PC-9 (cell line): ENCODE measurements around the gene GNAL. TPM values are rescaled to one million over a fixed set of nuclear protein-coding genes. Genes with fewer than 3 reads are reported as not detected.

Source experiments
- BruUV-seq: library from RNA; stranded (reverse); fragments of 400-500 nt; replicated peaks from 2 replicates; lab custom pipeline; 2021; lab: Mats Ljungman, UMichigan
- CTCF ChIA-PET: fragments of 300-600 bp; sonication (Branson Sonifier 250); formaldehyde crosslinking; loops from one replicate; lab custom pipeline; 2022; ENCODE audit warnings: antibody characterized with exemption; lab: Charles Lee
- POLR2A ChIA-PET: fragments of 300-600 bp; sonication (Branson Sonifier 250); formaldehyde crosslinking; loops from one replicate; lab custom pipeline; 2022; ENCODE audit warnings: antibody characterized with exemption; ENCODE audit not compliant: unreplicated experiment; lab: Charles Lee
- DNase-seq, 2 experiments: peaks; one replicate each; pipeline versions ENCODE4 v3.0.0 to v3.0.0-alpha.2; 2015 to 2022; ENCODE audit warnings: mixed read lengths in 1 of 2
- H2AFZ ChIP-seq: fragments of 200-600 bp; sonication (generic); 2 replicates; pipeline ENCODE4 v1.8.1; 2017; ENCODE audit warnings: antibody characterized with exemption
- H3F3A ChIP-seq: fragments of 200-600 bp; sonication (generic); 2 replicates; pipeline ENCODE4 v1.8.1; 2017; ENCODE audit warnings: antibody characterized with exemption, mild to moderate bottlenecking, low read depth; ENCODE audit not compliant: insufficient read depth
- H3K27ac ChIP-seq: fragments of 200-600 bp; sonication (generic); 2 replicates; pipeline ENCODE4 v1.6.1; 2016; ENCODE audit warnings: mixed run types
- H3K27me3 ChIP-seq: fragments of 200-600 bp; sonication (generic); 2 replicates; pipeline ENCODE4 v1.6.1; 2016; ENCODE audit warnings: low read depth, mixed run types; ENCODE audit not compliant: insufficient read depth
- H3K36me3 ChIP-seq: fragments of 200-600 bp; sonication (generic); 2 replicates; pipeline ENCODE4 v1.6.1; 2016; ENCODE audit warnings: low read depth, mixed run types
- H3K4me1 ChIP-seq: fragments of 200-600 bp; sonication (generic); replicated peaks from 2 replicates; pipeline ENCODE4 v1.6.1; 2016; ENCODE audit warnings: mixed run types; ENCODE audit not compliant: insufficient read depth
- H3K4me2 ChIP-seq: fragments of 200-600 bp; sonication (generic); 2 replicates; pipeline ENCODE4 v1.6.1; 2017; ENCODE audit warnings: mixed run types
- H3K4me3 ChIP-seq: fragments of 200-600 bp; sonication (generic); 2 replicates; pipeline ENCODE4 v1.6.1; 2016; ENCODE audit warnings: mixed run types
- H3K79me2 ChIP-seq: fragments of 200-600 bp; sonication (generic); 2 replicates; pipeline ENCODE4 v1.6.1; 2017; ENCODE audit warnings: low read depth, mixed run types
- H3K9me2 ChIP-seq: fragments of 200-600 bp; sonication (generic); 2 replicates; pipeline ENCODE4 v1.8.1; 2017; ENCODE audit warnings: mild to moderate bottlenecking; ENCODE audit not compliant: insufficient read depth
- H3K9me3 ChIP-seq: fragments of 200-600 bp; sonication (generic); 2 replicates; pipeline ENCODE4 v1.8.1; 2016; ENCODE audit warnings: low read depth; ENCODE audit not compliant: insufficient read depth
- H4K20me1 ChIP-seq: fragments of 200-600 bp; sonication (generic); 2 replicates; pipeline ENCODE4 v1.8.1; 2017; ENCODE audit not compliant: insufficient read depth
- CTCF ChIP-seq: fragments of 200-600 bp; sonication (generic); conservative IDR thresholded peaks from 2 replicates; pipeline ENCODE4 v1.6.1; 2017; ENCODE audit warnings: mixed run types, antibody characterized with exemption, mild to moderate bottlenecking, moderate library complexity
- EZH2 ChIP-seq: fragments of 200-600 bp; sonication (generic); IDR thresholded peaks from 2 replicates; pipeline ENCODE4 v1.8.0; 2017; ENCODE audit warnings: antibody characterized with exemption, low read depth
- intact Hi-C: fragments of 100-400 bp; cut with micrococcal nuclease; formaldehyde crosslinking; loops from one replicate; pipeline ENCODE4 v1.10.0; 2022; ENCODE audit not compliant: unreplicated experiment
- microRNA-seq: library from miRNA; unstranded; fragments of <30 nt; microRNA quantifications from one replicate; pipeline ENCODE4 v1.2.0, GENCODE V29; 2021; ENCODE audit warnings: borderline number of aligned reads, borderline replicate concordance
- total RNA-seq: library from RNA; stranded (reverse); gene quantifications from 2 replicates; pipeline ENCODE4 v1.2.3, GENCODE V29; 2021

Gene GNAL
- total RNA-seq, 1 experiment from 2014 or later, result 3.3 TPM

GRCh38 chr18:11927497-11927896 lies 238.4 kb downstream of the GNAL start:
- no peak overlapping the region for H3K4me2 ChIP-seq
- no peaks in the 10 kb centered on the region for H3K36me3 ChIP-seq
- no peak for TF ChIP-seq CTCF
- no peak for TF ChIP-seq EZH2
- no peaks in the 10 kb centered on the region for H3F3A ChIP-seq
- no peak overlapping the region for H3K27ac ChIP-seq
- H3K4me1 ChIP-seq, result no peaks in the 10 kb centered on the region
- no peaks in the 10 kb centered on the region for H3K27me3 ChIP-seq
- H3K9me2 ChIP-seq, result no peaks in the 10 kb centered on the region
- no peaks in the 10 kb centered on the region for H3K79me2 ChIP-seq
- no peak for DNase-seq
- no peak overlapping the region for H3K4me3 ChIP-seq
- H2AFZ ChIP-seq, result no peak overlapping the region
- H4K20me1 ChIP-seq, result no peaks in the 10 kb centered on the region
- BruUV-seq, result no TSS peak
- H3K9me3 ChIP-seq, result no peaks in the 10 kb centered on the region
- intact Hi-C loops, result no loop called here
- CTCF ChIA-PET, result interaction anchor here (0.6 to 1.6 kb wide), 2 partner anchors 12 to 68 kb away, joined by 5 to 6 read pairs; no protein-coding TSS in a partner anchor
- POLR2A ChIA-PET, result interaction anchor here (0.6 kb wide), 1 partner anchor 10 kb away, joined by 4 read pairs; no protein-coding TSS in a partner anchor

DNA sequence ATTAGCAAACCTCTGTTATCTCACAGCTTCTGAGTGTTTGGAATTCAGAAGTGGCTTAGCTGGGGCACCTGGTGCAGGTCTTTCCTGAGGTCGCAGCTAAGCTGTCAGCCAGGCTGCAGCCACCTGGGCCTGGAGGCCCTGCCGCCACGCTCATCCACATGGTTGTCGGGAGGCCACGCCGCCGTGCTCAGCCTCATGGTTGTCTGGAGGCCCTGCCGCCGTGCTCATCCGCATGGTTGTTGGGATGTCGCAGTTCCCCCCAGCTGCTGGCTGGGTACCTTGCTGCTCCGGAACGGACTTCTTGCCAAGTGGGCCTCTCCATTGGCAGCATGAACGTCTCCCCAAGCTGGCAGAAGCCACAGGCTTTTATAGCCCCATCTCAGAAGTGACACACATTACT lies 243.3 kb downstream of the GNAL start:
- POLR2A ChIA-PET, result interaction anchor here (0.6 kb wide), 1 partner anchor 195 kb away, joined by 5 read pairs; no protein-coding TSS in a partner anchor
- Histone ChIP-seq H3K9me2 (no peaks in the 10 kb centered on the region), H2AFZ (no peak overlapping the region), H3K27ac (no peak overlapping the region), H3K9me3 (no peaks in the 10 kb centered on the region), H4K20me1 (no peaks in the 10 kb centered on the region), H3K4me2 (no peak overlapping the region), H3K27me3 (no peaks in the 10 kb centered on the region), H3K79me2 (no peaks in the 10 kb centered on the region), H3K4me1 (no peaks in the 10 kb centered on the region), H3K36me3 (no peaks in the 10 kb centered on the region), H3K4me3 (no peak overlapping the region), H3F3A (no peaks in the 10 kb centered on the region)
- DNase-seq, result no peak
- TF ChIP-seq CTCF, result no peak
- no peak for TF ChIP-seq EZH2
- CTCF ChIA-PET, result no interaction called here
- intact Hi-C loops, result no loop called here
- BruUV-seq, result no TSS peak

Small RNA genes within 50 kb of the gene (microRNA-seq; reads per million reads assigned to microRNA genes)
- not detected for gene MIR7153

Other genes starting within 250 kb of the GNAL start
- gene SLC35G4, start 79.7 kb upstream of the GNAL start, total RNA-seq, result not detected in 2 replicates
- 68.0 and 73.6 TPM in 2 replicates for gene CHMP1B, start 162.1 kb downstream of the GNAL start, total RNA-seq
- 40.7 and 54.9 TPM in 2 replicates for gene MPPE1, start 219.1 kb downstream of the GNAL start, total RNA-seq